UCSD-AML1 (cell line): Measurements from ENCODE around the gene C1QTNF3.
"Not testable (repeated sequence)": the region's sequence is repeated elsewhere in the genome, so short reads cannot be mapped to it uniquely, and the experiment has no call there.

ENCODE experiments used
- DNase-seq: peaks from one replicate; lab custom pipeline; 2025; ENCODE audit not compliant: unreplicated experiment; lab: John Stamatoyannopoulos, UW

The C1QTNF3 gene

DNA sequence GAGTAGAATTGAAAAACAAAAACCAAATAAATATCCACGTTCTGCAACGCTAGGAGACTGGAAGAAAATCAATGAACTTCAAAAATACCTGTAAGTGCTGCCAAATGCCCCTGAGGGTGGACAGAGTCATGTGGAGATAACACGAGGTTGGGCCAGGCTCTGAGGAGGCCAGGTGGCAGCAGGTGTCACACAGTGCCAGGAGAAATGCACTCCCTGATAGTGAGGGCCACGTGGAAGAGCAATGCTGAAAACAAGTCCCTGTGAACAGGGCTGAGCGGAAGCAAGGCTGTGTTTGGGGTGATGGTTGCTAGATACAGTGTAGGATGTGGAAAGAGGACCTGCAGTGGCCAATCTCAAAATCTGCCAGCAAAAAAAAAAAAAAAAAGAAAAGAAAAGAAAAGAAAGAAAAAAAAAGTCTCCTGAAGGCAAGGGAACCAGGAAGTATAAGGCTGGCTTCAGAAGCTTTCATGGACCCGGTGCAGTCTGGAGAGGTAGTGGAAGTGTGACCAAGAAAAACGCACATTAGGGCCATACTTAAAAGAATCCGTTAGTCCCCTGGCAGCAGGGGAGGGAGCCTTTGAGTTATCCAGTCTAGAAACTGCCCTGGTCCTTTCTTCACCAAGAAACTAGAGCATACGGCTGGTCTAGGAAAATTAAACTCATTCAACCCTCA, 16.8 kb downstream of the C1QTNF3 start:
- DNase-seq, result no peak

- DNase-seq, result peak; percentile 16
Observed at GRCh38 chr5:34022121-34022705, 20.8 kb downstream of the C1QTNF3 start.

- no peak for DNase-seq
Observed at GRCh38 chr5:34021334-34021733, 21.7 kb downstream of the C1QTNF3 start.

GRCh38 chr5:34020726-34021125, 22.3 kb downstream of the C1QTNF3 start:
- no peak for DNase-seq

- DNase-seq, result no peak
Observed at GRCh38 chr5:34017254-34017653, 25.8 kb downstream of the C1QTNF3 start.

GRCh38 chr5:34016750-34017149, 26.3 kb downstream of the C1QTNF3 start:
- no peak for DNase-seq

- no peak for DNase-seq
Observed at GRCh38 chr5:34016222-34016621, 26.8 kb downstream of the C1QTNF3 start.

DNA sequence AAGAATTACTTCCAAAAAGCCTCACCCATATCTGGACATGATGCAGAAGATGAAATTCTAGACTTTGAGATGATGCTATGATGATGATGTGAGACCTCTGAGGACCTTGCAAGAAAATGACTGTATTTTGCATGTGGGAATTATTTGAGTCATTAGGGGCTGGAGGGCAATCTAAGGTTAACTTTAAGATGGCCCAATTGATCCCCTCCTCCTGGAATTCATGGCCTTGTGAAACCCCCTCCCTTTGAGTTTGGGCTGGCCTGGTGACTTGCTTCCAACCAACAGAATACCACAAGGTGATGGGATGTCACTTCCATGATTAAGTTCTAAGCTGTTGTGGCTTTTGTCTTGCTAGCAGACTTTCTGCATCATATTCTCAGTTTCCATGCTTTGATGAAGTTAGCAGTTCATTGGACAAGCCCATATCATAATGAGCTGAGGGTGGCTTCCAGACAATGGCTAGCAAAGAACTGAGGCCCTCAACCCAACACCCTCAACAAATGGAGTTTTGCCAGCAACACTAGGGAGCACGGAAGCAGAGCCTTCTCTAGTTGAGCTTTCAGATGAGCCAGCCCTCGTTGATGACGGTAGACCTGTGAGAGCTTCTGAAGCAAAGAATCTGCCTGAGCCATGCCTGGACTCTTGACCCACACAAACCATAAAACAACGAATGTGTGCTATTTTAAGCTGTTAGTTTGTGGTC, 27.7 kb downstream of the C1QTNF3 start:
- no peak for DNase-seq

DNA sequence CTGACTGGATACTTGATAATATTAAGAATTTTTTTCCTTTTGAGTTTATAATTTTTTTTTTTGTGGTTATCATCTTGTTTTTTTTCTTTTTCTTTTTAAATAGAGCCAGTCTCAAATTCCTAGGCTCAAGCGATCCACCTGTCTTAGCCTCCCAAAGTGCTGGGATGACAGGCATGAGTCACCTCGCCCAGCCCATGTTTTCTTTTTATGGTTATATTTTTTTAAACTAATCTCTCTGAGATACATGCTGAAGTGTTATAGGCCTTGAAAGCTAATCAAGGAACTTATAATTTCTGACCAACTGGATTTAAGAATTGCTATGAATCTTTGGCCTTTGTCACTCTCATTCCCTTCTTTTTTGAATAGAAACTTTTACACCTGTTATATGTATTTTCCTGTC, 28.4 kb downstream of the C1QTNF3 start:
- no peak for DNase-seq

- no peak for DNase-seq
Observed at GRCh38 chr5:34013547-34013946, 29.5 kb downstream of the C1QTNF3 start.

DNA sequence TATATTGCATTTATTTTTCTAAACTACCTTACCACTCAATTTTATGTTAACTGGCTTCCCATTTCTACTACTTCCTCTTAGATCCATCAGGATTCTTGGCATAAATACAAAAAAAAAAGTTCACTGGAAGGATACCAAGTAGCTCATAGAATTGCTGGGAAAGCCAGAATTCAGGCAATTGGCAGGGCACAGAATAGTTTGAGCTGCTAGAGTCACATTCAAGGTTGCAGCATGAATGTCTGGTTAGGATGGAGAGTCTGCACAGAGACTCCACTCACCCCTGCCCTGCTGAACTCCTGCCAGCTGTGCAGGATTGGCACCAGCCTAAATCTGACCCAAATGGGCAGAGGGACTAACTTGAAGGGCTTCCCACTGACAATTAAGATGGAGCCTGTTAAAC, 30.2 kb downstream of the C1QTNF3 start:
- DNase-seq, result no peak

DNA sequence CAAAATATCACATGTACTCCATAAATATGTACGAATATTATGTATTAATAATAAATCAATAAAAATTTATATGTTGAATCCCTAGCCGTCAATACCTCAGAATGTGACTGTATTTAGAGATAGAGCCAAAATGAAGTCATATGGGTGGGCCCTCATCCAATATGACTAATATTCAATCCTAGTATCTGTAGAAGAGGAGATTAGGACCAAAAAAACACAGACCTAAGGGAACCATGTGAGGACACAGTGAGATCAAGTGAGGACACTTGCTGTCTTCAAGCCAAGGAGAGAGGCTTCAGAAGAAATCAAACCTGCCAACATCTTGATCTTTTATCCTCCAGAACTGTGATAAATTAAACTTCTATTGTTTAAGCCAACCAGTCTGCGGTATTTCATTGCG, 31.5 kb downstream of the C1QTNF3 start:
- no peak for DNase-seq

GRCh38 chr5:34010146-34010545, 32.9 kb downstream of the C1QTNF3 start:
- not testable (repeated sequence) for DNase-seq

DNA sequence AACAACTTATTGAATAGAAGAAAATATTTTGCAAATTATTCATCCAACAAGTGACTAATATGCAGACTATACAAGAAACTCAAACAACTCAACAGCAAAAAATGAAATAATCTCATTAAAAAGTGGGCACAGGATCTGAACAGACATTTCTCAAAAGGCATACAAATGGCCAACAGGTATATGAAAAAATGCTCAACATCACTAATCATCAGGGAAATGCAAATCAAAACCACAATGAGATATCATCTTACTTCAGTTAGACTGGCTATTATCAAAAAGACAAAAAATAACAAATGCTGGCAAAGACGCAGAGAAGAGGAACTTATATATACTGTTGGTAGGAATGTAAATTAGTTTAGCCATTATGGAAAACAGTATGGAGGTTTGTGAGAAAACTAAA, 33.4 kb downstream of the C1QTNF3 start:
- no peak for DNase-seq

GRCh38 chr5:34008802-34009201, 34.2 kb downstream of the C1QTNF3 start:
- no peak for DNase-seq

DNA sequence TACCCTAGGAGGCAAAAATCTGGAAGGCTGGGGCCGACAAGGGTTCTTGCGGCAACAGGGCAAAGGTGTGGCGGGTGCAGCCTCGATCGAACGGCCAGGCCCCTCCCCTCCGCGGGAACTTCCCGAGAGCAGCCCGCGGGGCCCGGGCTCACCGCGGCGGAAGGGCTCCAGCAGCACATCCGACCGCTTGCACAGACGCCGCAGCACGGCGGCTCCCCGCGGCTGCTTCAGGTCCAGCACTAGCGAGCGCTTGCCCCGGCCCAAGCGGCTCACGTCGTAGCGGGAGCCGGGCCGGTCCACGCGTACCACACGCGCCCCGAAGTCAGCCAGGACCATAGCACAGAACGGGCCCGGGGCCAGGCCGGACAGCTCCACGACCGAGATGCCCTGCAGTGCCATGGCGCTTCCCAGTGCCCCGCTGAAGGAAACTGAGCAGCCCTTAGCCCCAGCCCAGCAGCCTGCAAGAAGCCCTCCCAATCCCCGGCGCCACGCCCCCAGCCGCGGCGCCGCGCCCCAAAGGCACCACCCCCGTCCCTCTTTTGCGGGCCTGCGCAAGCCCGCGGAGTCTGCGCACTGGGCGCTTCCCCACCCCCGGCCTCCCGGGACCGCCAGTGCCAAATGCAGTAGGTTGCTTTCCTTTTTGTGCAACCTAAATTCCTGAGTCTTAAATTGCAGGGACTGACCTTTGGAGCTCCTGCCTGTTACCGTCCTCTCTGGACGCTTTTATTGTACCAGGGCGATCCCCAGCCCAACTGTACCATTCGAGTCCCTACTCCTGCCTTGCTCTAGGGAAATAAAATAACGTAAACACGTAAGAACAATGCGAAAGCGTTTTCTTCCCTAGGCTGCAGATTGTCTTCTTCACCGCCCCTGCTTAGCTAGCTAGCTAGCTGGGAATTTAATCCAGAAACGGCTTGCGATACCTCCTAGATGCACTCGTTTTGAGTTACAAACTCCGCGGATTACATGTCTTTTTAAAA, 35.1 kb downstream of the C1QTNF3 start, which contains the start of gene AMACR:
AMACR (minus strand) TSS at position 430 of the 980 bp plus-strand sequence; CDS start at position 399, 31 bp downstream.
- DNase-seq, result peak; percentile 94

DNA sequence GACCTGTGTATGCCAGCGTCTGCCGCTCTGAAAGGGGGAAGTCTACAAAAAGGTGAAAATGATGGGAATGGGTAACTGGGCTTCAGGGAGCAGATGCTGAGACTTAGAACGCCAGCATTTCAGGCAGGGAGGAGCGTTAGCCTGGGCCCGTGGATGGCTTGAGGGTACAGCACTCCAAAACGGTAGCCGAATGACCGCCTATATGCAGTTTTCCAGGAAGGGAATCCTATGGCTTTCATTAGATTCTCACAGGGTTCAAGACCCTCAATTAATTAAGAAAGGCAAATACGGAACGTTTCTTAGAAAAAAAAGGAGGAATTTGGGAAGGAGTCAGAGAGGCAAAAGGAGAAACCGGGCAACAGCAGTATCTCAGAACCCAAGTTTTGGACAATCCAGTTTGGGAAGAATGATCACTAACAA, 35.8 kb downstream of the C1QTNF3 start:
- peak; percentile 24 for DNase-seq

- no peak for DNase-seq
Observed at GRCh38 chr5:34005681-34006080, 37.3 kb downstream of the C1QTNF3 start.

DNA sequence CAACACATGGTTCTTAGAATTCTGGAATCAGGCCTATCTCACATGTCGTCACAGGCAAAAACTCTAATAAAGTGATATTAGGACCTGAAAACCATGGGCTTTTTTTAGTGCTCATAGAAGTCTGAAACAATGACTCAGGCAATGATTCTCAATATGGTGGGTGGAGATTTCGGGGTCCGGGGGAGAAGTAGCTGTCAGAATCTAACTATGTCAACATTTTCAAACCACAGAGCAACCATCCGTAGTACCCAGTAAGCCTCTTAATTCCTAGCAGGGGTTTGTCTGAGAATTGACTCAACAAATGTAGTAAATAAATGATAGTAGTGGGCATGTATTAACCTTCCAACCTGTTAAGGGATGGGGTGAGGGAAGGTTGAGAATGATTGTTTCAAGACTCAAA, 37.8 kb downstream of the C1QTNF3 start:
- DNase-seq, result no peak

- DNase-seq, result no peak
Observed at GRCh38 chr5:34003941-34004340, 39.1 kb downstream of the C1QTNF3 start.
